Measurements from ENCODE around the gene NUP98.
"Not testable (repeated sequence)": the region's sequence is repeated elsewhere in the genome, so short reads cannot be mapped to it uniquely, and the experiment has no call there.

The NUP98 gene

DNA sequence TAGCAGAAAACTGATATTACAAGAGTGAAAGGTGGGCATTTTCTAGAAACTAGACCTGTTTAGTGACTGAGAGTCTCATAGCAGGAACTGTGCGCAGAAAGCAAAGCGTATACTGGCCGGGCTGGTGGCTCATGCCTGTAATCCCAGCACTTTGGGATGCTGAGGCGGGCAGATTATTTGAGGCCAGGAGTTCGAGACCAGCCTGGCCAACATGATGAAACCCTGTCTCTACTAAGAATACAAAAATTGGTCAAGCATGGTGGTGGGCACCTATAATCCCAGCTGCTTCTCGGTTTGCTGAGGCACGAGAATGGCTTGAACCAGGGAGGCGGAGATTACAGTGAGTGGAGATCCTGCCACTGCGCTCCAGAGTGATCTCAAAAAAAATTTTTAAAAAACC lies 1.8 kb upstream of the NUP98 start:
- no peak for DNase-seq (ENCODE audit: low spot score)

DNA sequence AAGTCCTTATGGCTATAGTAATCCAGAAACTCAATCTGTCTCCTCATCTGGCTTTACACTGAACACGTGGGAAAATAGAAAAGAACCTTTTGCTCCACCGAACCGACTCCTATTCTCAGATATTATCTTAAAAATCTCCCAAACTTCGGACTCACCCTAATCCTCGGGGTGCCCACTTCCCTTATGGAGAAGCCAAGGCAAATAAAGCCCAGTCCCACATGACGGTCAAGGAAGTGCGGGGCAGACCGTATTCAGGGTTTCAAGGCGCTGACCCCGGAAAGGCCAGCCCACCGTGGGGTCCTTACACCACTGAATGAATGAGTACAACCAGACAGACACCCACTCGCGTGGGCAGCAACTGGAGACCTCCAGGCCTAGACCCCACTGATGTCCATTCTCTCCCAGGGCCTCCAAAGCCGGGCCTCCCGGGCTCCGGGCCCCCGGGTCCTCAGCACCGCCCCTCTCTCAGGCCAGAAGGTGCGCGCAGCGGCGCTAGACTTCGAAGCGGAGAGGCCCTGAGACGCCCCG lies 489 bp downstream of the NUP98 start:
- no peak for DNase-seq (ENCODE audit: low spot score)

DNA sequence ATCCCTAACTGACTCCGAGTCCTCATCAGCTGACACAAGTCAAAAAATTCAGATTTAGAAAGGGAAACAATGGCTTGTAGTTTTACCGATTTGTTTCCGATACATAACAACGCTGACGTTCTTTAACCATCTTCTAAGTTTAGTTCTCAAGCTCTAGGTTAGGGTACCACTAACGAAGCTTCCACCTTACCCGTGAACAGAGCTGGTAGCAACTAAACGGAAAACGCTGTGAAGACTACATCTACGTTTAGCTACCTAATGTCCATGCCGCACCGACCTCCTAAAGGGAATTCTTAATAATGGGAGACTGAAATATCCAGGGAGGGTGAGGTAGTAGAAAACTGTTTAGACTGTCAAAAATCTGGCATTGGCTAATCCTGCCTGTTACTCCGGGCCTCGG lies 1.0 kb downstream of the NUP98 start:
- no peak for DNase-seq (ENCODE audit: low spot score)

DNA sequence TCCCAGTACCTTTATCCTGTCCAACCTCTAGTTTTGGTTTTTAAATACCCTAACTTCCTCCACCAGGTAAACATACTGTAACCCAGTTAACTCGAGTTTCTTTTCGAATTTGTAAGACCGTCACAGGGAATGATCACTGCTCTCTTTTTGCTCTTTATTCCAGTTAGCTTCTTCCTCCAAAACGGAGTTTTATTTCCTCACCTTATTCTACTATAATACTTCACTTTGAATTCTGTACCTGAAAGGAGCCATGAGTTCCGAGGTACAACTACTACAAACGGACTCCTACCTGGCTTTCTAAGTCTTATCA lies 1.4 kb downstream of the NUP98 start:
- DNase-seq (ENCODE audit: low spot score): no peak

DNA sequence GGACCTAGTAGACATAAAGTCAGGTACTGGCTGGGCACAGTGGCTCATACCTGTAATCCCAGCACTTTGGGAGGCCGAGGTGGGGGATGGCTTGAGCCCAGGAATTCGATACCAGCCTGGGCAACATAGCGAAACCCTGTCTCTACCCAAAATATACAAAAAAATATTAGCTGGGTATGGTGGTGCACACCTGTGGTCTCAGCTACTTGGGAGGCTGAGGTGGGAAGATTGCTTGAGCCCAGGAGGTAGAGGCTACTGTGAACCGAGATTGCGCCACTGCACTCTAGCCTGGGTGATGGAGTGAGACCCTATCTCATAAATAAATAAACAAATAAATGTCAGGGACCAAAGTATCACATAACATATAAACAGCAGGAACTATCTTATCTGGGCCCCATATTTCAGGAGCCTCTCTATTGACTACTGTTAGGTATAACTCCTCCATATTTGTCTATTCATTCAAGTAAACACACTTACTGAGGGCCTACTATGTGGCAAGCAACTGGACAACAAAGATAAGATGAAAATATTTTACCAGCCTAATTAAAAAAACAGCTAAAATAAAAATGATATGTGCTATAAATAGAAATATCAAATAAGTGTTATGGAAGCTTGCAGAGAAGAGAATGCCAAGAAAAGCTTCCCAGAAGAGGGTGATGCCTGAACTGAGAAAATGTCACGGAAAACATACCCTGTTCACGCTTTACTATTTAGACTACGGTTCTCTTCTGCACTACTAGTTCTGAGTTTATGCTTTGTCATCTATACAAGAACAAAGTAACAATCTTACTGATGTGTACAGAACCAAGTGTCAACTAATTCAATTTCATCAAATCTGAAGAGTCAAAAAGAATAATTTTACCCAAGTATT lies 2.0 kb downstream of the NUP98 start:
- no peak for DNase-seq (ENCODE audit: low spot score)

DNA sequence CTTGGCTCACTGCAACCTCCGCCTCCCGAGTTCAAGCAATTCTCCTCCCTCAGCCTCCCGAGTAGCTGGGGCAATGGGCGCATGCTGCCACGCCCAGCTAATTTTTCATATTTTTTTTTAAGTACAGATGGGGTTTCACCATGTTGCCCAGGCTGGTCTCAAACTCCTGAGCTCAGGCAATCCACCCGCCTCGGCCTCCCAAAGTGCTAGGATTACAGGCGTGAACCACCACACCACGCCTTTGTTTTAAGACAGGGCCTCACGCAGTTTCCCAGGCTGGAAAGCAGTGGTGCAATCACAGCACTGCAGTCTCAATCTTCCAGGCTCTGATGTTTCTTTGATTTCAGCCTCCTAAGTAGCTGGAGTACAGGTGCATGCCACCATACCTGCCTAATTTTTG lies 3.0 kb downstream of the NUP98 start:
- not testable (repeated sequence) for DNase-seq (ENCODE audit: low spot score)

DNA sequence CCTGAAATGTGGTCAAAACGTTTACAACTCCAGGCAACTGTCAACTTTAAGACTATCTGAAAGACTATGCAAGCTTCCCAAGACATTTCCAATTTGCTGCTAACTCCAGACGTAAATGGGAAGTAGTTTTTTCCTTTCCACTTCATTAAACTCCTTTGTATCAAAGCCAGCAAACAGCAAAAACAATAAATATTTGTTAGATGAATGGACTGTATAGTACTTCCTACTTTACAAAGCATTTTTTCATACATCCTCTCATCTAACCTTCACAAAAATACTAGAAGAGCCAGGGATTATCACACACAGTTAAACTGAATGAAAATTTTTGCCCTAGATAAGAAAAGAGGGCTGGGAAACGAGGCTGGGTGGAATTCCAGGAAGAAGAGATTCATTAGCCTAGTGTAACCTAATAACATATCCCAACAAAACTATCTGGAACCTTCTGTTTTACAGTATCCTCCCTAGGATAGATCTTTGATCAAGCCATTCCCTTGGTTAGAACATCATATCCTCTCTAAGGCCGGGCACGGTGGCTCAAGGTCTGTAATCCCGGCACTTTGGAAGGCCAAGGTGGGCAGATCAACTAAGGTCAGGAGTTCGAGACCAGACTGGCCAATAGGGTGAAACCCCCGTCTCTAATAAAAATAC lies 10.4 kb downstream of the NUP98 start:
- DNase-seq (ENCODE audit: low spot score): no peak

DNA sequence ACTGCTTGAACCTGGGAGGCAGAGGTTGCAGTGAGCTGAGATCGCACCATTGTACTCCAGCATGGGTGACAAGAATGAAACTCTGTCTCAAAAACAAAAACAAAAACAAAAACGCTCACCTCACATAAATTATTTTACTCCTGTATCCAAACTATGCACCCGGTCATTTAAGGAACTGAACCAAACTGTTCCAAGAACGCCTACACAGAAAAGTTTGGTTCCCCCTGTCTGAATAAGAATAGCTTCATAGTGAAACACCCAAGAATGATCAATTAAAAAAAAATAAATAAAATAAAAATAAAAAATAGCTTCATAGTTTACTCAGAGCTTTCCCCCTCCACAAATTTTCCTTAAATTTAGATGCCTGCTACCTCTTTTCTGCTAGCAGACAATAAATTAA lies 13.7 kb downstream of the NUP98 start:
- DNase-seq (ENCODE audit: low spot score): no peak

DNA sequence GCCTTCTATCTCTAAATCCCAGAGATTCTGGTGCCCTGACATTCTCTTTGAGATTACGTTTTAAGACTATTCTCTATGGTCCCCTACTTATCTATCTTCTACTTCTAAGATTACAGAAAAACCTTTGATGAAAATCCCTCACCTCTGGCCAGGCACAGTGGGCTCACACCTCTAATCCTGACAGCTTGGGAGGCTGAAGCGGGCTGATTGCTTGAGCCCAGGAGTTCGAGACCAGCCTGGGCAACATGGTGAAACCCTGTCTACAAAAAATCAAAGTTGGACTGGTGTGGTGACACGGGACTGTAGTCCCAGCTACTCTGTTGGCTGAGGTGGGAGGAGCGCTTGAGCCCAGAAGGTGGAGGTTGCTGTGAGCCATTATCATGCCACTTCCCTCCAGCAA lies 14.4 kb downstream of the NUP98 start:
- DNase-seq (ENCODE audit: low spot score): no peak

DNA sequence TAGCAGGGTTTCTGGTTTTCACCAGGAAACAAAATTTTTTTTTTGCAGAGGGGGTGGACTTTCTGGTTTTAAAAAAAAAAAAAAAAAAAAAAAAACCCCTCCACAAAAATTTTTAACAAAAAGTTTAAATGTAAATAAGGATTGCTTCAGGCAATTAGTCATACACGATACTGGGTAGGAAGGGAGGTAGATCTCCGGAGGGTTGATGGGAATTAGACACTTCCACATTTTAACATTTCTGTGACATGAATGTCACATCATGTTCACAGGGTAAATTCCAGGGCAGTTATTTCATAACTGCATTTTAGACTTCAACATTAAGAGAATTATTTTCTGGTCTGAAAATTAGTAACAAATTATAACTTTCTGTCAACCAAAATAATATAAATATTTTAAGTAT lies 15.9 kb downstream of the NUP98 start:
- no peak for DNase-seq (ENCODE audit: low spot score)

DNA sequence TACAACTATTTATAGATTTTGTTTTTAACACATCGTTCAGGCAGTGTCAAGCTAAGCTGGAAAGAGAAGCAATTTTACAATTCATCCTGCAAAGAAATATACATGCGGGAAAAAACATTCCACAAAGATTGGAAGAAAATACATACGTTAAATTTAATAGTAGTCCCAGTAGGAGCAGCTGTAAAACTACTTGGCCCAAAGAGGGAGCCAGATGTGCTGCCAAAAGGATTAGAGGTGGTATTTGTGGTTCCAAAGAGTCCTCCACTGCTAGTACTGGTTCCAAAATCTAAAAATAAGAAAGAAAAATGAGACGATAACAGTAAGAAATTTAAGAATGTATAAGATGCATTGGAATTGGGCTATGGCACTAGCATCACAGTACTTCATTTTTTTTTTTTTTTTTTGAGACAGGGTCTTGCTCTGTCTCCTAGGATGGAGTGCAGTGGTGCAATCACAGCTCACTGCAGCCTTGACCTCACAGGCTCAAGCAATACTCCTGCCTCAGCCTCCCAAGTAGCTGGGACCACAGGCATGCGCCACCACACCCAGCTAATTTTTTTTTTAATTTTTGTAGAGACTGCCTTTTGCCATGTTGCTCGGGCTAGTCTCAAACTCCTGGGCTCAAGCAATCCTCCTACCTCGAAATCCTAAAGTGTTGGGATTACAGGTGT lies 21.5 kb downstream of the NUP98 start:
- DNase-seq (ENCODE audit: low spot score): no peak

DNA sequence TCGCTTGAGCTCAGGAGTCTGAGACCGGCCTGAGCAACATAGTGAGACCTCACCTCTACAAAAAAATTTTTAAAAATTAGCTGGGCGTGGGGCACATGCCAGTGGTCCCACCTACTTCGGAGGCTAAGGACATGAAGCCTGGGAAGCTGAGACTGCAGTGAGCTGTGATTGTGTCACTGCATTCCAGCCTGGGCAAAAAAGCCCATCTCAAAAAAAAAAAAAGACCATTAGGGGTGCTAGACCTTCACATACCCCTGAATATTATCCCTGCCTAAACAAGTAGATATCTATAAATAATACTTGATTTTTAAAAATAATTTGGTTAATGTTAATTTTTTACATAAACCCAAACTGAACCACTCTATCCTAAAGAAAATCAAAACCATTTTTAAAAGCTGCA lies 24.2 kb downstream of the NUP98 start:
- DNase-seq (ENCODE audit: low spot score): no peak

DNA sequence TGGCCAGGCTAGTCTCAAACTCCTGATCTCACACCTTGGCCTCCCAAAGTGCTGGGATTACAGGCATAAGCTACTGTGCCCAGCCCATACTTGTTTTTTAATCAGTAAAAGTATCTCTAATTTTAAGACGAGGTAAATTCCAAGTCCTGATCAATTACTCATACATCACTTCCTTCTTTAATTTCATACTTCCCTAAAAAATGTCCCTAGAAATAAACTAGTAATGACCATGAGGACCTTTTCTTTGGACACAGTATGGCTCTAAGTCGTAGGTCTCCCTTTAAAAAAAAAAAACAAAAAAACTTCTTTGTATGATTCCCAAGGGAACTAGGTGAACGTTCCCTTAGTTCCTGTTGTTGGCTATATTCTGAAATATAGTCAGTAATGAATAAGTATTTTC lies 29.8 kb downstream of the NUP98 start:
- no peak for DNase-seq (ENCODE audit: low spot score)

DNA sequence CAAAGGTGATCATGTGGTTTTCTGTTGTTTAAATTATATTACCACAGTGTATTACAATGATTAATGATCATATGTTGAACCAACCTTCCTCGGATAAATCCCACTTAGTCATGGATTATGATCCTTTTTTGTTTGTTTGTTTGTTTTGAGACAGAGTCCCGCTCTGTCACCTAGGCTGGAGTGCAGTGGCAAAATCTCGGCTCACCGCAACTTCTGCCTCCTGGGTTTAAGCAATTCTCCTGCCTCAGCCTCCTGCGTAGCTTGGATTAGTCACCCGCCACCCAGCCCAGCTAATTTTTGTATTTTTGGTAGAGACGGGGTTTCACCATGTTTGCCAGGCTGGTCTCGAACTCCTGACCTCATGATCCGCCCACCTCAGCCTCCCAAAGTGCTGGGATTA lies 30.5 kb downstream of the NUP98 start:
- DNase-seq (ENCODE audit: low spot score): not testable (repeated sequence)

DNA sequence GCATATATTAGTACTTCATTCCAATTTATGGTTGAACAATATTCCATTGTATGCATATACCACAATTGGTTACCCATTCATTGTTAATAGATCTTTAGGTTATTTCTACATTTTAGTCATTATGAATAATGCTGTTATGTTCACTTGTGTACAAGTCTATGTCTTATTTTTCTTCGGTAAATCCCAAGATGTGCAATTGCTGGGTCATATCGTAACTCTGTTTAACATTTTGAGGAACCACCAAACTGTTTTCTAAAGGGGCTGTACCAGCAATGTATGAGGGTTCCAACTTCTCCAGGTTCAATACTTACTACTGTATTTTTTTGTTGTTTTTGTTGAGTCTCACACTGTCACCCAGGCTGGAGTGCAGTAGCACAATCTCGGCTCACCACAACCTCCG lies 33.1 kb downstream of the NUP98 start:
- DNase-seq (ENCODE audit: low spot score): no peak

DNA sequence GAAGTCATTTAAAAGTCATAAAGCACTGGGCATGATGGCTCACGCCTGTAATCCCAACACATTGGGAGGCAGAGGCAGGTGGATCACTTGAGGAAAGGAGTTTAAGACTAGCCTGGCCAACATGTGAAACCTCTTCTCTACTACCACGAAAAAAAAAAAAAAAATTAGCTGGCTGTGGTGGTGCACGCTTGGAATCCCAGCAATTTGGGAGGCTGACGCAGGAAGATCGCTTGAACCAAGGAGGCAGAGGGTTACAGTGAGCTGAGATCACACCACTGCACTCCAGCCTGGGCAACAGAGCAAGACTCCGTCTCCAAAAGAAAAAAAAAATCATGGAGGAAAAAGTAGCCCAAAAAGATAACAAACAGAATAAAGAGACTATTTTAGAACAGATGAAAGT lies 42.2 kb downstream of the NUP98 start:
- DNase-seq (ENCODE audit: low spot score): no peak

DNA sequence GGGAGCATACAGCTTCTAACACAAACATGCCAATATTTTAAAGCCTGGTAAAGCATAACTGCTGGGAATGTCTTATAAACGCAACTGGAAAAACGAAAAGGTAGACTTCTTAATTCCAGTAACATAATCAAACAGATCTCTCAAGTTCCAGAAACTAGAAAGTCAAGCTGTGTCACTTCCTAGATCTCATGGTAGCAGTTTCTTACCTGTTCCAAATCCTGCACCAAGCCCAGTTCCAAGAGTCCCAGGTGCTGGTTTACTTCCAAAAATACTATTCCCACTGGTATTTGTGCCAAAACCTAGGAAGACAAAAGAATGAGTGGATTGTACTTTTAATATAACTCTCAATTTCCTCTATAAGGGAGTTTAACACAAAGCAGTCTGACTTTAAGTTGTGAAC lies 44.2 kb downstream of the NUP98 start:
- DNase-seq (ENCODE audit: low spot score): no peak

DNA sequence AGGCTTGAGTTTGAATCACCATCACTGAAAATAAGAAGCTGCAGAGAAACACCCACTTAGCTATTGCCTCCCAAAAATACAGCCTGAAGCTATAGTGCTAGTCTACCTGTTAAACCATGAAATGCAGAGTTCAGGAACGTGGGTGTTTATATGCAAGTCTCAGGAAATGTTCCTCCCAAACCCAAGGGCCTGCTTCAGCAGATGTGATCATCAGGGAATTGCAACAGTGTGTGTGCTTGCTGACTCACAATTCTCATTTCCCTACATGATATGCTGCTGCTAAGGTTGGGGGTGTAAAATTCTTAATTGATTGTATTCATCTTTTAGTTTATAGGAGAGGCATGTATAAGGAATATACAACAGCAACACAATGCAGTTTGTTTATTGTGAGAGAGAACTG lies 49.6 kb downstream of the NUP98 start:
- DNase-seq (ENCODE audit: low spot score): no peak

DNA sequence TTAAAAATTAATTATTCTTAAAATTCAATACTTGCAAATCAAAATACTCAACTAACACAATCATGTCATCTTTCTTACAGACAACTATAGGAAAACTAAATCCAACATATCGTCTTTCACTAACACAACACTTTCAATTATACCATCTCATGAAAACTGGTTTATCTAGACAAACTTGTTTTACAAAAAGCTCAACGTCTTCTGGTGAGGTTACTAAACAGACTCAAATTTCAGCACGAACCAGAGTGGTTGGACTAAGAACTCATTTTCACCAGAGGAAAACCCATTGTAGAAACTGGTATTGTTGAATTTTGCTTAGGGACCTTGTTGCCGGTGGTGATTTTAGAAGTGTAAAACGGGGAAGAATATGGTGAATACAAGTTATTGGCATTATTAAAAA lies 52.2 kb downstream of the NUP98 start:
- DNase-seq (ENCODE audit: low spot score): no peak

DNA sequence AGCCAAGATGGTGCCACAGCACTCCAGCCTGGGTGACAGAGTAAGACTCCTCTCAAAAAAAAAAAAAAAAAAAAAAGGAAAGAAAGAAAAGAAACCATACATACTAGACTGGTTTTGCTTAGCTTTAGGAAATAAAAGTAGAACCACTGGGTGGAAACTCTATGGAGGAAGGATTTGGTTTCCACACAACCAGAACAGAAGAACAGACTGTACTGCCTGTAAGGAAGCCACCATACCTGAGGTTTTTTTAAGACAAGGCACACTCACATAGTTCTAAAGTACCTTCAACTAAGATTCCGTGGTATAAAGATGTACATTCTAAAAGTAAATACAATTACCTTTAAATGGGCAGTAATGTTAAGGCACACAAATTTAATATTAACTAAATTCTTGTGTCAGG lies 58.6 kb downstream of the NUP98 start:
- DNase-seq (ENCODE audit: low spot score): no peak

DNA sequence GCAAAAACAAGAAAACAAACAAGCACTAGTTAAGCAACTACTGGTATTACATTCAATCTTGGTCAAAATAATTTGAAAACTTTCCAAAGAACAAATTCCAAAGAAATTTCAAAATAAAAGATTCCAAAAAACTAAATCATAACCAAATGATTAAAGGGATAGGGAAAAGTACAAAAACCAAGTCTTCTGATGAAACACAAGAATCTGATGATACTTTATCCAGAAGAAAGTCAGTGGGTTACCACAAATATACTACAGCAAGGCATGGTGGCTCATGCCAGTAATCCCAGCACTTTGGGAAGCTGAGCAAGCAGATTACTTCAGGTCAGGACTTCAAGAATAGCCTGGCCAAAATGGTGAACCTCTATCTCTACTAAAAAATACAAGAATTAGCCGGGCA lies 59.1 kb downstream of the NUP98 start:
- no peak for DNase-seq (ENCODE audit: low spot score)

DNA sequence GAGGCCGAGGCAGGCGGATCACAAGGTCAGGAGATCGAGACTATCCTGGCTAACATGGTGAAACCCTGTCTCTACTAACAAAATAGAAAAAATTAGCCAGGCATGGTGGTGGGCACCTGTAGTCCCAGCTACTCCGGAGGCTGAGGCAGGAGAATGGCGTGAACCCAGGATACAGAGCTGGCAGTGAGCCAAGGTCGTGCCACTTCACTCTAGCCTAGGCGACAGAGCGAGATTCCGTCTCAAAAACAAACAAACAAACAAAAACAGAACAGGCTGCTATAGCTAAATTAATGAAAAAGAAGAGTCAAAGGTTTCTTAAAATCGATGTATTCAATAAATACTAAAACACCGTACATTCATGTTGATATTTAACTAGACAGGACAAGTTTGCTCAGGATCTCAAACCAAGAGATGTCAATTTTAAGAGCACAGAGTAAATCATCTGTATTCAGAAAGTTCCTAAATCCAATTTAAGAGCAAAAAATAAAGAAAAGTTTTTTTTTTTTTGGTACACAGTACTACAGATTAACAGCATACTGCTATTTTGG lies 59.9 kb downstream of the NUP98 start:
- no peak for DNase-seq (ENCODE audit: low spot score)

DNA sequence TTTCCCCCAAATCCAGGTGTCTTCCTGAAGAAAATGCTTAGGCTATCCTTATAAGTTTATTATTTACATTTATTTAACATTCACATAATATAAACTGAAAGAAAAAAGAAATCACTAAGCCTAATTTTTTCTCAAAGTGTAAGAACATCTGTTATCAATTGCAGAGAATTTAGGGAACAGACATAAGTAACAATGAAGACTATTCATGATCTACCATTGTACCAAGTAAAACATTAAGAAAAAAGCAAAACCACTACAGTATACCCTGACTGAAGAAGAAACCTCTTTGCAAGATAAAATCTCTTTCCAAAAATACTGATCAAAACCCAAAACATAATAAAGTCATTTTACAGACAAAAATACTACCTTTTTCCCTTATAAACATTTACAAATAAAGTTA lies 60.5 kb downstream of the NUP98 start:
- DNase-seq (ENCODE audit: low spot score): no peak
